CD14-positive monocyte (primary cell): Measurements from ENCODE around the gene CD302. TPM values are rescaled to one million over a fixed set of nuclear protein-coding genes. Genes with fewer than 3 reads are reported as not detected.

Source experiments
- DNase-seq, 3 donors: peaks; one replicate each; pipeline ENCODE4 v3.0.0-alpha.2; 2011 to 2022
- H2AFZ ChIP-seq: 2 replicates; pipeline ENCODE4 v1.6.0; 2012; ENCODE audit warnings: mild to moderate bottlenecking, low read depth, low read length, inconsistent platforms; ENCODE audit not compliant: insufficient read depth, poor library complexity, severe bottlenecking
- H3K27ac ChIP-seq, 2 donors: 1 replicate in 1 of 2; 2 replicates in 1 of 2; pipeline ENCODE4 v1.5.1; 2012 to 2013; ENCODE audit warnings: low read length in 2 of 2, control low read depth in 1 of 2, inconsistent platforms in 1 of 2, low read depth in 1 of 2, mild to moderate bottlenecking in 1 of 2
- H3K27me3 ChIP-seq, 2 donors: one replicate each; pipeline versions ENCODE4 v1.6.0 to v1.6.1; 2011 to 2013; ENCODE audit warnings: low read length in 2 of 2; ENCODE audit not compliant: control insufficient read depth in 2 of 2, insufficient read depth in 2 of 2
- H3K36me3 ChIP-seq, 2 donors: replicated peaks in 1 of 2; 1 replicate in 1 of 2; 2 replicates in 1 of 2; pipeline versions ENCODE4 v1.5.1 to v1.6.1; 2012 to 2013; ENCODE audit warnings: low read length in 2 of 2, control low read depth in 1 of 2, inconsistent platforms in 1 of 2, mild to moderate bottlenecking in 1 of 2; ENCODE audit not compliant: insufficient read depth in 2 of 2, control insufficient read depth in 1 of 2
- H3K4me1 ChIP-seq, 2 donors: 1 replicate in 1 of 2; 2 replicates in 1 of 2; pipeline versions ENCODE4 v1.5.1 to v1.6.1; 2012 to 2013; ENCODE audit warnings: low read length in 2 of 2, control low read depth in 1 of 2, inconsistent platforms in 1 of 2, mild to moderate bottlenecking in 1 of 2, moderate library complexity in 1 of 2; ENCODE audit not compliant: insufficient read depth in 2 of 2, control insufficient read depth in 1 of 2
- H3K4me2 ChIP-seq: replicated peaks from 2 replicates; pipeline ENCODE3; 2012; ENCODE audit warnings: low read length, moderate library complexity, mild to moderate bottlenecking; ENCODE audit not compliant: poor library complexity, severe bottlenecking; ENCODE audit errors: extremely low read depth
- H3K4me3 ChIP-seq, 3 experiments: fragments of 200-600 bp in 1 of 3; sonication (generic) in 1 of 3; replicated peaks in 1 of 3; 1 replicate in 2 of 3; 2 replicates in 1 of 3; pipeline ENCODE4 v1.5.1; 2011 to 2013; ENCODE audit warnings: low read length in 3 of 3, mild to moderate bottlenecking in 3 of 3, control low read depth in 2 of 3, low read depth in 2 of 3, inconsistent platforms in 1 of 3, moderate library complexity in 1 of 3
- H3K79me2 ChIP-seq: 2 replicates; pipeline ENCODE4 v1.6.0; 2012; ENCODE audit warnings: mild to moderate bottlenecking, control low read depth, inconsistent platforms, low read length, moderate library complexity; ENCODE audit not compliant: insufficient read depth
- H3K9ac ChIP-seq: 2 replicates; pipeline ENCODE4 v1.6.0; 2017; ENCODE audit warnings: low read length, mild to moderate bottlenecking; ENCODE audit not compliant: insufficient read depth, poor library complexity, severe bottlenecking
- H3K9me3 ChIP-seq, 2 donors: replicated peaks in 1 of 2; 1 replicate in 1 of 2; 2 replicates in 1 of 2; pipeline versions ENCODE4 v1.5.1 to v1.6.1; 2012 to 2013; ENCODE audit warnings: low read length in 2 of 2, control low read depth in 1 of 2; ENCODE audit not compliant: control insufficient read depth in 1 of 2, insufficient read depth in 1 of 2
- H4K20me1 ChIP-seq: 2 replicates; pipeline ENCODE4 v1.6.0; 2012; ENCODE audit warnings: mild to moderate bottlenecking, low read length, control low read depth, moderate library complexity; ENCODE audit not compliant: insufficient read depth
- H3K27ac Mint-ChIP-seq, 7 donors: one replicate each; pipeline ENCODE4 v1.8.0; 2020; ENCODE audit warnings: mild to moderate bottlenecking in 7 of 7, mixed read lengths in 7 of 7, moderate library complexity in 6 of 7, inconsistent platforms in 2 of 7
- H3K27me3 Mint-ChIP-seq, 3 donors: one replicate each; pipeline ENCODE4 v1.8.0; 2021 to 2022; ENCODE audit warnings: low read depth in 3 of 3, mild to moderate bottlenecking in 3 of 3, mixed read lengths in 3 of 3, moderate library complexity in 3 of 3, inconsistent platforms in 1 of 3
- H3K36me3 Mint-ChIP-seq, 2 donors: one replicate each; pipeline ENCODE4 v1.8.0; 2020; ENCODE audit warnings: mixed read lengths in 2 of 2, inconsistent platforms in 1 of 2, mild to moderate bottlenecking in 1 of 2
- H3K4me1 Mint-ChIP-seq: one replicate; pipeline ENCODE4 v1.8.0; 2020; ENCODE audit warnings: mild to moderate bottlenecking, mixed read lengths
- H3K4me3 Mint-ChIP-seq, 2 donors: one replicate each; pipeline ENCODE4 v1.8.0; 2020; ENCODE audit warnings: mild to moderate bottlenecking in 2 of 2, mixed read lengths in 2 of 2, moderate library complexity in 1 of 2
- H3K9me3 Mint-ChIP-seq, 7 donors: one replicate each; pipeline ENCODE4 v1.8.0; 2020 to 2022; ENCODE audit warnings: mixed read lengths in 7 of 7, mild to moderate bottlenecking in 6 of 7, moderate library complexity in 6 of 7, inconsistent platforms in 2 of 7
- CTCF ChIP-seq: fragments of 200-600 bp; IDR thresholded peaks from one replicate; pipeline ENCODE4 v1.8.0; 2022; ENCODE audit warnings: antibody characterized with exemption, mild to moderate bottlenecking
- WGBS: methylation state at CpG from one replicate; pipeline ENCODE4 v1.1.5; 2013; ENCODE audit warnings: missing lambda C conversion rate; ENCODE audit not compliant: insufficient coverage; 5-methylcytosine and 5-hydroxymethylcytosine counted together
- intact Hi-C, 2 donors: fragments of 100-400 bp; cut with micrococcal nuclease; formaldehyde crosslinking; loops; one replicate each; pipeline versions ENCODE4 v1.15.0 to v1.15.1; 2023
- polyA plus RNA-seq, 3 donors: library from polyadenylated mRNA; depleted of rRNA in 1 of 3; unstranded in 2 of 3; stranded (reverse) in 1 of 3; fragments of 300-500 nt in 2 of 3; fragments of >200 nt in 1 of 3; fragmentation: Illumina TruSeq in 2 of 3; gene quantifications; 1 replicate in 2 of 3; 2 replicates in 1 of 3; pipeline ENCODE4 v1.2.3, GENCODE V29; 2012 to 2021

Gene CD302
- polyA plus RNA-seq, 3 donors = 90.3 to 214 (median 146) TPM

GRCh38 chr2:159737292-159737916 lies 60.6 kb downstream of the CD302 start:
- Histone ChIP-seq H4K20me1 (peaks cover 100% of the 10 kb centered on the region), H3K27ac (peak overlapping the region in 1 of 2 donors; percentile 36), H2AFZ (no peak overlapping the region), H3K4me1 (no peaks in the 10 kb centered on the region), H3K4me3 (no peak overlapping the region), H3K9ac (no peak overlapping the region), H3K79me2 (peaks cover 100% of the 10 kb centered on the region), H3K4me2 (no peak overlapping the region), H3K27me3 (no peaks in the 10 kb centered on the region), H3K36me3 (peaks cover 29 to 97% of the 10 kb centered on the region in 2 donors), H3K9me3 (no peaks in the 10 kb centered on the region)
- Mint-ChIP-seq H3K36me3 (peaks cover 55 to 68% of the 10 kb centered on the region in 2 donors), H3K27ac (peak overlapping the region in 4 of 7 donors; percentile 51 to 83 (median 69)), H3K4me1 (peaks cover 11% of the 10 kb centered on the region), H3K4me3 (no peak overlapping the region), H3K9me3 (peaks cover 0 to 3% (median 0%) of the 10 kb centered on the region in 7 donors), H3K27me3 (no peaks in the 10 kb centered on the region)
- intact Hi-C loops = no loop called here
- 100% methylated on average over 1 of the region's 1 CpG for WGBS
- no peak for DNase-seq
- no peak for TF ChIP-seq CTCF

- no peaks in the 10 kb centered on the region for H3K27me3 Mint-ChIP-seq
- TF ChIP-seq CTCF = no peak
- H3K9ac ChIP-seq = no peak overlapping the region
- no peak overlapping the region for H3K4me3 ChIP-seq
- H4K20me1 ChIP-seq = peaks cover 99% of the 10 kb centered on the region
- peak overlapping the region in 2 of 7 donors; percentile 15 to 47 for H3K27ac Mint-ChIP-seq
- intact Hi-C loops = no loop called here
- H3K79me2 ChIP-seq = peaks cover 100% of the 10 kb centered on the region
- no CpG with 5 or more reads among the region's 3 CpGs for WGBS
- no peaks in the 10 kb centered on the region for H3K27me3 ChIP-seq
- H3K36me3 ChIP-seq = peaks cover 32 to 94% of the 10 kb centered on the region in 2 donors
- H3K9me3 Mint-ChIP-seq = peaks cover 0 to 3% (median 0%) of the 10 kb centered on the region in 7 donors
- DNase-seq = no peak
- peak overlapping the region in 1 of 2 donors; percentile 22 for H3K27ac ChIP-seq
- H2AFZ ChIP-seq = no peak overlapping the region
- H3K4me1 Mint-ChIP-seq = peaks cover 11% of the 10 kb centered on the region
- no peak overlapping the region for H3K4me3 Mint-ChIP-seq
- no peaks in the 10 kb centered on the region for H3K9me3 ChIP-seq
- H3K4me2 ChIP-seq = no peak overlapping the region
- peaks cover 53 to 72% of the 10 kb centered on the region in 2 donors for H3K36me3 Mint-ChIP-seq
- H3K4me1 ChIP-seq = no peaks in the 10 kb centered on the region
Measured at GRCh38 chr2:159736048-159736447, 62.0 kb downstream of the CD302 start.
